ENCODE measurements around the gene DSCAM.
"Not testable (repeated sequence)": the region's sequence is repeated elsewhere in the genome, so short reads cannot be mapped to it uniquely, and the experiment has no call there.

The DSCAM gene

GRCh38 chr21:40356644-40357043 lies 490.3 kb downstream of the DSCAM start:
- ATAC-seq = no peak

- no peak for ATAC-seq
These were observed 491.9 kb downstream of the DSCAM start for GRCh38 chr21:40355076-40355475.

GRCh38 chr21:40351006-40351405 lies 496.0 kb downstream of the DSCAM start:
- ATAC-seq = no peak

- no peak for ATAC-seq
These were observed 497.4 kb downstream of the DSCAM start for GRCh38 chr21:40349591-40349990.

GRCh38 chr21:40345711-40346321 lies 501.1 kb downstream of the DSCAM start:
- ATAC-seq = no peak

GRCh38 chr21:40340357-40340756 lies 506.6 kb downstream of the DSCAM start:
- ATAC-seq = no peak

GRCh38 chr21:40339050-40339449 lies 507.9 kb downstream of the DSCAM start:
- ATAC-seq = no peak

- ATAC-seq = no peak
These were observed 509.0 kb downstream of the DSCAM start for GRCh38 chr21:40337981-40338380.

- ATAC-seq = no peak
These were observed 511.3 kb downstream of the DSCAM start for GRCh38 chr21:40335704-40336103.

GRCh38 chr21:40334159-40334558 lies 512.8 kb downstream of the DSCAM start:
- no peak for ATAC-seq

GRCh38 chr21:40333731-40334130 lies 513.2 kb downstream of the DSCAM start:
- no peak for ATAC-seq

GRCh38 chr21:40331804-40332203 lies 515.2 kb downstream of the DSCAM start:
- ATAC-seq = no peak

- no peak for ATAC-seq
These were observed 515.8 kb downstream of the DSCAM start for GRCh38 chr21:40331172-40331571.

GRCh38 chr21:40324389-40324788 lies 522.6 kb downstream of the DSCAM start:
- no peak for ATAC-seq

- not testable (repeated sequence) for ATAC-seq
These were observed 526.2 kb downstream of the DSCAM start for GRCh38 chr21:40320718-40321117.

- ATAC-seq = no peak
These were observed 528.6 kb downstream of the DSCAM start for GRCh38 chr21:40318371-40318770.

- no peak for ATAC-seq
These were observed 530.9 kb downstream of the DSCAM start for GRCh38 chr21:40316104-40316503.

- ATAC-seq = no peak
These were observed 531.3 kb downstream of the DSCAM start for GRCh38 chr21:40315626-40316025.

- no peak for ATAC-seq
These were observed 533.7 kb downstream of the DSCAM start for GRCh38 chr21:40313260-40313659.

GRCh38 chr21:40300300-40300699 lies 546.7 kb downstream of the DSCAM start:
- no peak for ATAC-seq

GRCh38 chr21:40299451-40299850 lies 547.5 kb downstream of the DSCAM start:
- no peak for ATAC-seq

GRCh38 chr21:40294345-40294744 lies 552.6 kb downstream of the DSCAM start:
- no peak for ATAC-seq

GRCh38 chr21:40291560-40291959 lies 555.4 kb downstream of the DSCAM start:
- no peak for ATAC-seq

- no peak for ATAC-seq
These were observed 562.5 kb downstream of the DSCAM start for GRCh38 chr21:40284409-40284808.

Measured in activated CD4-positive, CD25-positive, alpha-beta regulatory T cell treated with anti-CD3 and anti-CD28 coated beads, Interleukin-2, amount 50 U/mL, for 24 hours (primary cell).